NCI-H524 (cell line): ENCODE results near the gene FAM168A.

ENCODE experiments used
- DNase-seq, 2 experiments: peaks; one replicate each; lab custom pipeline; 2025; lab: John Stamatoyannopoulos, UW

FAM168A gene

GRCh38 chr11:73401217-73401923 is 196.5 kb downstream of the FAM168A start:
- DNase-seq = no peak

- DNase-seq = no peak
Observed at GRCh38 chr11:73400293-73400692, 197.6 kb downstream of the FAM168A start.

- no peak for DNase-seq
Observed at GRCh38 chr11:73399636-73400035, 198.3 kb downstream of the FAM168A start.

- no peak for DNase-seq
Observed at GRCh38 chr11:73399159-73399590, 198.7 kb downstream of the FAM168A start.

GRCh38 chr11:73398721-73399120 is 199.2 kb downstream of the FAM168A start:
- no peak for DNase-seq

GRCh38 chr11:73398132-73398526 is 199.8 kb downstream of the FAM168A start:
- no peak for DNase-seq

DNA sequence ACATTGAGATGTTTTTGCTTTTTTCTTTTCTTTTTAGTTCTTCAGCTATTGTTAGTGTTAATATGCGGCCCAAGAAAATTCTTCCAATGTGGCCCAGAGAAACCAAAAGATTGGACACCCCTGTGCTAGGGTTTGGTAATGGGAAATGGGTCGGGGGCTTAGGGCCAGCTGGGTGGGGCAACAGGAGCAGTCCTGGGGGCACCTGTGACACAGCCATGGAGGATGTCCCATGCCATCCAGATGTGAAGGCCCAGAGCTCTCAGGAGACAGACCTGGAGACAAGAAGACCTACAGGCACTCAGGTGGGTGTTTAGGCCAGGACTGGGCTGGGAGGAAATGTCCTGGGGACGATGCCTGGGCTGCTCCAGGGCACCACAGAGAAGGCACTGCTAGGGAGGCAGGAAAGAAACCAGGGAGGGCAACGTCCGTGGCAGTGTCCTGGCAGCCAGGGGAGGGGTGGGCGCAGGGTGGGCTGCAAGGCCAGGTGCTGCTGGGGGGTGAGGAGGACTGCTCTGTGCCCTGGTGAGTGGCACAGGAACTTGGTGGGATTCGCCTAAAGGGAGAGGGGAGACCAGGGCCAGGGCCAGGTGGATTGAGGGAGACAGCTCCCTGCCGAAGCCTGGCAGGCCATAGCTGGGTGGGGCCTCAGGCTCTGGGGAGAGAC is 200.3 kb downstream of the FAM168A start:
- DNase-seq = no peak

DNA sequence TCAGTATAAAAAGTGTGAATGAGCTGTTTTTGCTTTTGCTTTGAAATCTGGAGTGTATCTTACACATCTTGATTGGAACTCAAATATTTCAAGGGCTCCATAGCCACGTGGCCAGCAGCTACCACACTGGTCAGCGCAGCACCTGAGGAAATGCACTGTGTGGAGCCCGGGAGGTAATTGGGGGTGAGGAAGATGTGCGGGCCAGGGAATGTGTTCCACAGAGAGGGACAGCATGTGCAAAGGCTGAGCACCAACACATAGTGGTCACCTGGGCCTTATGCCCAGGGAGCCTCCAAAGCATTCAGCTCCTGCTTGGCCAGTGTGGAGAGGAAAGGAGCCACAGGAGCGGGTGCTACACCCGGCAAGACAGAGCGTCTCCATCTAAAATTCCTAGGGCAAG is 200.9 kb downstream of the FAM168A start:
- no peak for DNase-seq

DNA sequence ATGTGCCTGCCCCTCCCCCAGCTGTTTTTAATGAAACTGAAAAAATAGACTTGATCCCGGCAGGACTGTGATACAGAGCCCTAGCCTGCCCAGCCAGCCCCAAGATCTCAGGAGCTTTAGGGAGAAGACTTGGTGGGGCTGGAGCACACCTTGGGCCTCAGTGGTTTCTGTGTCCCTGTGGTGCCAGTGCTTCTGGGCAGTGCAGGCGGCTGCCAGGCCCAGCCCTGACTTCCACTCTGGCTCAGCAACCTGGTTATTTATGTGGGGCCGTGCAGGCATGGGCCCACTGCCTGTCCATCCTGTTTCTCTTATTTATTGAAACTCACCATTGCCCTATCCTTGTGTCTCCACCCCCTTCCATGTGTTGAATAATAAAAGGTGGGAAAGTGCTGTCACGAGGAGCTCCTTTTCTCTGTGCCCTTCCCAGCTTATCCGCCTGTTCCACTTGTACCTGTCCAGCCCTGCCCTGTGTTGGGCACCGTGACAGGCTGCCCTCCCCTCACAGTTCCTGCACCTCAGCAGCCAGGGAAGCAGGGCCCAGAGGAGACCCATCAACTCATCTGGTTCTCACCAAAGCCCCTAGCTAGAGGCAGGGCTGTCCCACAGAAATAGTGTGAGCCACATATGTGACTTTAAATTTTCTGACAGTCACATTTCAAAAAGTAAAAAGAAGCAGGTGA is 201.5 kb downstream of the FAM168A start:
- no peak for DNase-seq

- DNase-seq = no peak
Observed at GRCh38 chr11:73395297-73396208, 202.4 kb downstream of the FAM168A start.

- DNase-seq = no peak
Observed at GRCh38 chr11:73394416-73395296, 203.3 kb downstream of the FAM168A start.

DNA sequence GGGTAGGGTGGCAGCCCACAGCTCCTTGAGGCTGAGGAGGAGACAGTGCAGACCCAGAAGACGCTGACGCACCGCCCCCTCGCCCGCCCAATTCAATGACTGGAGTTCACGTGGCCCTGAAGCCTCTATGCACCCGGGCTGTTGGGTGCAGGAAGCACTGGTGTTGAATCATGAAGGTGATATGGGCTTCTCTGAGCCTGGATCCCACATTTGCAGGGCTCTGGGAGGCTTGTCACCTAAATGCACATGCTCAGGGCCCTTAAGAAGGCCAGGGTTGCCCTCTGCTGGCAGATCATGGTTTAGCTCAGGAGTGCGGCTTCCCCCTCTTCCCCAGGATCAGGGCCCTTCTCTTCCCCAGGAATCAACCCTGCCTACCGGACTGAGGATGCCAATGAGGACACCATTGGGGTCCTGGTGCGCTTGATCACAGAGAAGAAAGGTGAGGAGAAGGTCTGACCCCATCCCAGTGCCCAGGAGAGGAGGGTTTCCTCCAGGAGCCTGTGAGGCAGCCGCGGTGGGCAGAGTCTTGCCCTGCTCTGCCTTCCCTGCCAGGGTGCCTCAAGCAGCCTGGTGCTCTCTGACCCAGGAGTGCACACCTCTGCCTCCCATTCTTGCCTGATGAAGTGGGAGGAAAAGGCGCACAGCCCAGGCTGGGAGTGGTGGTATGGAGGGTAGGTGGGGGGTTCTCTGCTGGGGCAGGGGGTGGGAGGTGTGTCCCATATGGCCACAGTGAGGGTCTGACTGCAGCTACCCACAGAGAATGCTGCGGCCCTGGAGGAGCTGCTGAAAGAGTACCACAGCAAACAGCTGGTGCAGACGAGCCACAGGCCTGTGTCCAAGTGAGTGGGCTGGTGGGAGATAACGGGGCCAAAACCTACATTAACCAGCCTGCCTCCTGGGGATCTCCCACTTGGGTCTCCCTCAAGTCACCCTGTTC is 204.2 kb downstream of the FAM168A start:
- peak in 1 of 2 experiments; percentile 73 for DNase-seq

DNA sequence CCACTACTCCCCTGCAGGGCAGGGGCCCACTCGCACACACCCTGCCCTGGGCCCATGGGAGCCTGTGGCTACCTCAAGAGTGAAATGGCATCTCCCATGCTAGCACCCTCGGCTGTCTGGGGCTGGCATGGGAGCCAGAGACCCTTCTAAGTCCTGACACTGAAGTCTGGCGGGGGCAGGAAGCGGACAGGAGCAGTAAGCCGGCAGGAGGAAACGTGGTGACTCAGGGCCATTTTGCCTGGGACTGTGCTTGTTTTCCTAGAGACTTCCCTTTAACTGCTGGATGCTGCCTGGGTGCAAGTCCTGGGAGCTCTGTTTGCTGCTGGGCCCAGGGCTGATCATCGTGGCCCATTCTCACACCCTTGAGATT is 204.9 kb downstream of the FAM168A start:
- no peak for DNase-seq

DNA sequence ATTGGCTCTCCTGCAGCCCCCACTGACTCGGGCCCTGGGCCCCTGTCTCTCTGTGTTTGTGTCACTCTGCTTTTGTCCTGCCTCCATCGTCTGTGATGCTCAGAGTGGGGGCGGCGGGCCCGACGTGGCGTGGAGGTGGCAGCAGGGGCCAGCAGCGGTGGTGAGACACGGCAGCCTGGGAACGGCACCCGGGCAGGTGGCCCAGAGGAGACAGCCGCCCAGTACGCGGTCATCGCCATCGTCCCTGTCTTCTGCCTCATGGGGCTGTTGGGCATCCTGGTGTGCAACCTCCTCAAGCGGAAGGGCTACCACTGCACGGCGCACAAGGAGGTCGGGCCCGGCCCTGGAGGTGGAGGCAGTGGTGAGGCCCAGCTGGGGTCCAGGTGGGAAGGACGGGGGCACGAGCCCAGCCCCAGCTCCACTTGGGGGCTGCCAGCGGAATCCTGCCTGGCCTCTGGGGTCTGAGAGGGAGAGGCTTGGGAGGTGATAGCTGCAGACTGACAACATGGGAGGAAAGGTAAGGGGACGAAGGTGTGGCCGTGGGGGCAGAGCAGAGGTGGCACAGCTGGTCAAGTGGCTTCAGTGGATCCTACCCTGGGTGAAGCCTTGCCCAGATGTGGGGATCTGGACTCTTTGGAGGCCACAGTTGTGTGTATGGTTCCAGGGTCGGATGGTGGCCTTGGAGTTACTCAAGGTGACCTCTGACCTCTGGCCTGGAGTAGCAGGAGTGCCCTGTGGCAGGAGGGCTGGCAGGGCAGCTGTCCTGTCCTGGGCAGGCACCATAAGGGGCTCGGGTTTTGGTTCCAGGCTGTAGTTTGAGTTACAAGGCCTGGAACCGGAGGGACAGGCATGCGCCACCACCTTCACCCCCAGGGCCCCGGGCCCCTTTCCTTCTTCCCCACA is 205.6 kb downstream of the FAM168A start:
- DNase-seq = no peak

DNA sequence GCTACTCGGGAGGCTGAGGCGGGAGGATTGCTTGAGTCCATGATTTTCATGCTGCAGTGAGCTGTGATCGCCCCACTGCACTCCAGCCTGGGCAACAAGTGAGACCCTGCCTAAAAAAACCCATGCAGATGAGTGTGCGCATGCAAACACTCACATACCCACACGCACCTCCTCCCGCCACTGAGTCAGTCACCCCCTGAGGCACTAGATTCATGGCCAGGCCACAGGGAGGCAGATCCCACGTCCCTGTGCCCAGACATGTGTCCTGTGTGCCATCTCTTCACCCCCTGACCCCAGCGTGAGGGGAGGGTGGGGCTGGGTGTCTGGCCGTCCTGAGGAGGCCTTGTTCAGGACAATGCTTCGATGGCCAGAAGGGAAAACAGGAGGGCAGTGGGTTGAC is 206.2 kb downstream of the FAM168A start:
- DNase-seq = no peak

DNA sequence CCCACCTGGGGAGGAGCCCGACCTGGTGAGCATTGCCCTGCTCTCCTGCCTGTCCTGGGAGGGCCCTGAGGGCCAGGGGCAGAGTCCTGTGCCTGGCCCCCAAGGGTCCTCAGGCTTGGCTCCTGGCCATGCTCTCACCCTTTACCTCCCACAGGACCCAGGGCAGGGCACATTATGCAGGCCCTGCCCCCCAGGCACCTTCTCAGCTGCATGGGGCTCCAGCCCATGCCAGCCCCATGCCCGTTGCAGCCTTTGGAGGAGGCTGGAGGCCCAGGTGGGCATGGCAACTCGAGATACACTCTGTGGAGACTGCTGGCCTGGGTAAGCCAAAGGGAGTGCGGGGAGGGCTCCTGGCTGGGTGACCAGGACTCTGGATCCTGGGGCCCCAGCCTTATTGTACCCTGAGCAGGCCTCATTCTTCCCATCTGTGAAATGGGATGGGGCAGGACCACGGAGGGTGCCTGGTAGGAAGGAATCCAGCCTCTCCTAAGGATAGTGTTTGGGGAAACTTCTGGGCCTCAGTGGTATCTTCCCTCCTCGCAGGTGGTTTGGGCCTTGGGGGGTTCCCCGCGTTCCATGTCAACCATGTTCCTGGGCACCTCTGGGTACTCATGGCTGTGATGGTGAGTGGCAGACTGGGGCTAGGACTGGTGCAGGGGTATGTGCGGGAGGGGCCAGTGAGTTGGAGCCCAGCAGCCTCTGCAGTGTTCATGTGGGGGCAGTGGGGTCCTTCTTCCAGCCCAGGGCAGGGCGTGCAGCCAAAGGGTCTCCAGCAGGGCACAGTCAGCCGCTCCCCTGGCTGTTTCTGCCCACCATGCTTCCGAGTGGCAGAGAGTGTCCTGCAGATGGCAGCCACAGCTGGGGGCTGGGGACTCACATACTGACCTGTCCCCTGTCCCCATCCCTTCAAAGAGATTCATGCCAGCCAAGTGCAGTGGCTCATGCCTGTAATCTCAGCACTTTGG is 207.0 kb downstream of the FAM168A start:
- DNase-seq = no peak

GRCh38 chr11:73389916-73390315 is 208.0 kb downstream of the FAM168A start:
- no peak for DNase-seq

DNA sequence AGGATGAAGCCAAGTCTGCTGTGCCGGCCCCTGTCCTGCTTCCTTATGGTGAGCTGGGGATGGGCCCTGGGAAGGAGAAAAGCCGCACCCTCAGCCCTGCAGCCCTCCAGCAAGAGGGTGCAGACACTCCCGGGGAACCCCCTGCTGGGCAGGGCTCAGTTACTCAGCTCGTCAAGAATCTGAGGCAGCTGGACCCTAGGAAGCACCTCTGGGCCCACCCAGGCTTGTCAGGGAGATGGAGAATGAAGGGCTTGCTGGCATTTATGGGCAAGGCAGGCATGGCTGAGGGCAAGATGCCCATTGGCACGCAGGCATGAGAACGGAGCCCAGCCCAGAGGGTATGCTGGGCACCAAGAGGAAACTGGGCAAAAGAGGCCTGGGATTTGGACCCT is 208.8 kb downstream of the FAM168A start:
- no peak for DNase-seq
